ENCODE data around the gene CARS2. TPM values are rescaled to one million over a fixed set of nuclear protein-coding genes. Genes with fewer than 3 reads are reported as not detected.

The CARS2 gene
- total and polyA plus RNA-seq, 8 donors = 49.3 to 247 (median 75.7) TPM

GRCh38 chr13:110652764-110653163, 53.2 kb downstream of the CARS2 start:
- peaks cover 13 to 76% (median 69%) of the 10 kb centered on the region in 4 donors for H3K36me3 ChIP-seq

GRCh38 chr13:110652231-110652730, 53.6 kb downstream of the CARS2 start:
- peaks cover 13 to 75% (median 69%) of the 10 kb centered on the region in 4 donors for H3K36me3 ChIP-seq
- TF ChIP-seq EP300 (IDR thresholded peaks at IDR 0.05) (no peak), CTCF (IDR thresholded peaks at IDR 0.05) (no peak), POLR2A (IDR thresholded peaks at IDR 0.05) (no peak), POLR2AphosphoS5 (IDR thresholded peaks at IDR 0.05) (no peak)
- no peaks in the 10 kb centered on the region for H3K27me3 ChIP-seq
- no peaks in the 10 kb centered on the region for H3K4me1 ChIP-seq
- H3K4me3 ChIP-seq = no peak overlapping the region
- H3K9me3 ChIP-seq = no peaks in the 10 kb centered on the region
- no peak for DNase-seq
- no peak overlapping the region for H3K27ac ChIP-seq
- WGBS, 5 donors = 90 to 97% (median 93%) methylated on average over 10 of the region's 10 CpGs
- intact Hi-C loops (cut with DNase I; ENCODE audit: low total_unique reads) = no loop called here

More at GRCh38 chr13:110652764-110653163, 53.2 kb downstream of the CARS2 start:
- no peak overlapping the region for H3K4me3 ChIP-seq
- H3K27ac ChIP-seq = no peak overlapping the region
- 84 to 93% (median 88%) methylated on average over 10 of the region's 10 CpGs for WGBS, 5 donors
- no peak for DNase-seq
- TF ChIP-seq POLR2AphosphoS5 (IDR thresholded peaks at IDR 0.05) (no peak), CTCF (IDR thresholded peaks at IDR 0.05) (no peak), EP300 (IDR thresholded peaks at IDR 0.05) (no peak), POLR2A (IDR thresholded peaks at IDR 0.05) (no peak)
- H3K4me1 ChIP-seq = no peaks in the 10 kb centered on the region
- H3K9me3 ChIP-seq = no peaks in the 10 kb centered on the region
- intact Hi-C loops (cut with DNase I; ENCODE audit: low total_unique reads) = no loop called here
- H3K27me3 ChIP-seq = no peaks in the 10 kb centered on the region

- DNase-seq = no peak
- H3K27me3 ChIP-seq = no peaks in the 10 kb centered on the region
- peaks cover 13 to 80% (median 74%) of the 10 kb centered on the region in 4 donors for H3K36me3 ChIP-seq
- intact Hi-C loops (cut with DNase I; ENCODE audit: low total_unique reads) = no loop called here
- no peaks in the 10 kb centered on the region for H3K4me1 ChIP-seq
- WGBS, 5 donors = 90 to 95% (median 93%) methylated on average over 16 of the region's 16 CpGs
- H3K27ac ChIP-seq = no peak overlapping the region
- no peak for TF ChIP-seq CTCF (IDR thresholded peaks at IDR 0.05)
- TF ChIP-seq POLR2A (IDR thresholded peaks at IDR 0.05) = no peak
- no peak for TF ChIP-seq POLR2AphosphoS5 (IDR thresholded peaks at IDR 0.05)
- no peak for TF ChIP-seq EP300 (IDR thresholded peaks at IDR 0.05)
- no peaks in the 10 kb centered on the region for H3K9me3 ChIP-seq
- H3K4me3 ChIP-seq = no peak overlapping the region
Measured at GRCh38 chr13:110651726-110652230, 54.1 kb downstream of the CARS2 start.

- no peaks in the 10 kb centered on the region for H3K9me3 ChIP-seq
- no peak overlapping the region for H3K27ac ChIP-seq
- TF ChIP-seq CTCF (IDR thresholded peaks at IDR 0.05) (no peak), POLR2A (IDR thresholded peaks at IDR 0.05) (no peak), POLR2AphosphoS5 (IDR thresholded peaks at IDR 0.05) (no peak), EP300 (IDR thresholded peaks at IDR 0.05) (no peak)
- WGBS, 5 donors = 89 to 96% (median 92%) methylated on average over 12 to 14 of the region's 14 CpGs
- DNase-seq = no peak
- intact Hi-C loops (cut with DNase I; ENCODE audit: low total_unique reads) = no loop called here
- no peaks in the 10 kb centered on the region for H3K27me3 ChIP-seq
- no peaks in the 10 kb centered on the region for H3K4me1 ChIP-seq
- no peak overlapping the region for H3K4me3 ChIP-seq
- peaks cover 13 to 84% (median 78%) of the 10 kb centered on the region in 4 donors for H3K36me3 ChIP-seq
Measured at GRCh38 chr13:110651271-110651670, 54.6 kb downstream of the CARS2 start.

Data from stomach (tissue), 9 donors.